Sigmoid colon (tissue), 7 donors: ENCODE data around the gene MCRS1. TPM values are rescaled to one million over a fixed set of nuclear protein-coding genes. Genes with fewer than 3 reads are reported as not detected.

Experiments
- DNase-seq: peaks from one replicate; pipeline ENCODE4 v3.0.0-alpha.2; 2019
- H3K27ac ChIP-seq, 4 donors: fragments of 200-600 bp; sonication (generic); one replicate each; pipeline ENCODE4 v1.5.1; 2016 to 2019; ENCODE audit warnings: mild to moderate bottlenecking in 1 of 4
- H3K27me3 ChIP-seq, 3 donors: fragments of 200-600 bp; sonication (generic); one replicate each; pipeline ENCODE4 v1.5.1; 2019; ENCODE audit warnings: mild to moderate bottlenecking in 1 of 3
- H3K36me3 ChIP-seq, 4 donors: fragments of 200-600 bp; sonication (generic); one replicate each; pipeline ENCODE4 v1.5.1; 2016 to 2019
- H3K4me1 ChIP-seq, 4 donors: fragments of 200-600 bp; sonication (generic); one replicate each; pipeline ENCODE4 v1.5.1; 2017 to 2019
- H3K4me3 ChIP-seq, 4 donors: fragments of 200-600 bp; sonication (generic); one replicate each; pipeline ENCODE4 v1.5.1; 2017 to 2019; ENCODE audit warnings: mild to moderate bottlenecking in 2 of 4, moderate library complexity in 1 of 4
- H3K9me3 ChIP-seq, 4 donors: fragments of 200-600 bp in 3 of 4; sonication (generic) in 3 of 4; one replicate each; pipeline versions ENCODE4 v1.5.1 to v1.6.1; 2013 to 2019
- CTCF ChIP-seq, 4 experiments: fragments of 450-650 bp in 3 of 4; fragments of 200-600 bp in 1 of 4; IDR thresholded peaks; one replicate each; pipeline ENCODE4 v1.5.1; 2016 to 2019; ENCODE audit warnings: antibody characterized with exemption in 4 of 4, mild to moderate bottlenecking in 3 of 4, moderate library complexity in 2 of 4
- EP300 ChIP-seq, 4 donors: sonication (generic); formaldehyde crosslinking; IDR thresholded peaks; one replicate each; pipeline ENCODE4 v1.6.1; 2017; ENCODE audit warnings: antibody characterized with exemption in 4 of 4
- POLR2A ChIP-seq, 2 donors: fragments of 450-650 bp; IDR thresholded peaks; one replicate each; pipeline ENCODE4 v1.6.1; 2016; ENCODE audit warnings: antibody characterized with exemption in 2 of 2, mild to moderate bottlenecking in 2 of 2, moderate library complexity in 2 of 2
- POLR2AphosphoS5 ChIP-seq, 4 donors: sonication (generic); formaldehyde crosslinking; IDR thresholded peaks; one replicate each; pipeline ENCODE4 v1.6.1; 2017; ENCODE audit warnings: antibody characterized with exemption in 4 of 4
- WGBS, 2 donors: extraction: QIAGEN DNeasy Blood & Tissue Kit; methylation state at CpG; one replicate each; pipeline ENCODE4 v1.1.7; 2013; 5-methylcytosine and 5-hydroxymethylcytosine counted together
- intact Hi-C: fragments of 100-400 bp; cut with DNase I; formaldehyde crosslinking; loops from one replicate; pipeline ENCODE4 v1.15.1; 2023
- polyA plus RNA-seq, 3 donors: library from polyadenylated mRNA; stranded (reverse); fragments of 200-250 nt; gene quantifications; one replicate each; pipeline ENCODE4 v1.2.3, GENCODE V29; 2013
- total RNA-seq, 4 donors: library from RNA; depleted of rRNA; stranded (reverse); fragments of >200 nt; gene quantifications; one replicate each; pipeline ENCODE4 v1.1.0, GENCODE V29; 2016
- donor health status: healthy with polysubstance abuse.
- donor health status: Bipolar disorder and iron deficiency.
- donor health status: healthy.

The MCRS1 gene
- total and polyA plus RNA-seq, 7 donors = 33.6 to 61.0 (median 47.8) TPM

- TF ChIP-seq POLR2AphosphoS5 (IDR thresholded peaks at IDR 0.05) (no peak), POLR2A (IDR thresholded peaks at IDR 0.05) (no peak), CTCF (IDR thresholded peaks at IDR 0.05) (no peak), EP300 (IDR thresholded peaks at IDR 0.05) (no peak)
- intact Hi-C loops = no loop called here
- H3K27me3 ChIP-seq = peaks cover 0 to 10% (median under 1%) of the 10 kb centered on the region in 3 donors
- 57 to 68% methylated on average over 2 of the region's 2 CpGs for WGBS, 2 donors
- peaks cover 4 to 26% (median 10%) of the 10 kb centered on the region in 4 donors for H3K36me3 ChIP-seq
- no peak overlapping the region for H3K4me3 ChIP-seq
- no peak overlapping the region for H3K27ac ChIP-seq
- no peaks in the 10 kb centered on the region for H3K9me3 ChIP-seq
- H3K4me1 ChIP-seq = peaks cover 0 to 10% (median 9%) of the 10 kb centered on the region in 4 donors
- DNase-seq = no peak
Observed at GRCh38 chr12:49553512-49554088, 14.3 kb downstream of the MCRS1 start.

GRCh38 chr12:49552899-49553298 is 15.0 kb downstream of the MCRS1 start:
- 85 to 90% methylated on average over 8 of the region's 8 CpGs for WGBS, 2 donors
- DNase-seq = no peak
- Histone ChIP-seq H3K4me1 (peaks cover 0 to 15% (median 13%) of the 10 kb centered on the region in 4 donors), H3K36me3 (peaks cover 0 to 19% (median 2%) of the 10 kb centered on the region in 4 donors), H3K27me3 (peaks cover 0 to 17% (median 8%) of the 10 kb centered on the region in 3 donors), H3K27ac (no peak overlapping the region), H3K4me3 (no peak overlapping the region), H3K9me3 (no peaks in the 10 kb centered on the region)
- TF ChIP-seq CTCF (IDR thresholded peaks at IDR 0.05) (no peak), EP300 (IDR thresholded peaks at IDR 0.05) (no peak), POLR2A (IDR thresholded peaks at IDR 0.05) (no peak), POLR2AphosphoS5 (IDR thresholded peaks at IDR 0.05) (no peak)
- intact Hi-C loops = no loop called here

GRCh38 chr12:49552425-49552824 is 15.5 kb downstream of the MCRS1 start:
- no peak overlapping the region for H3K4me3 ChIP-seq
- peaks cover 0 to 14% (median 0%) of the 10 kb centered on the region in 4 donors for H3K36me3 ChIP-seq
- 53 to 75% methylated on average over 9 of the region's 9 CpGs for WGBS, 2 donors

GRCh38 chr12:49552014-49552413 is 15.9 kb downstream of the MCRS1 start:
- H3K27ac ChIP-seq = no peak overlapping the region
- TF ChIP-seq EP300 (IDR thresholded peaks at IDR 0.05) = no peak
- TF ChIP-seq POLR2A (IDR thresholded peaks at IDR 0.05) = no peak
- no peak for TF ChIP-seq POLR2AphosphoS5 (IDR thresholded peaks at IDR 0.05)
- no peak for TF ChIP-seq CTCF (IDR thresholded peaks at IDR 0.05)
- H3K27me3 ChIP-seq = peaks cover 0 to 19% (median 17%) of the 10 kb centered on the region in 3 donors
- peaks cover 0 to 15% (median 13%) of the 10 kb centered on the region in 4 donors for H3K4me1 ChIP-seq
- H3K36me3 ChIP-seq = peaks cover 0 to 10% (median 0%) of the 10 kb centered on the region in 4 donors
- intact Hi-C loops = no loop called here
- WGBS, 2 donors = 72 to 81% methylated on average over 7 of the region's 7 CpGs
- DNase-seq = no peak
- H3K9me3 ChIP-seq = no peaks in the 10 kb centered on the region
- H3K4me3 ChIP-seq = no peak overlapping the region

More at GRCh38 chr12:49552425-49552824, 15.5 kb downstream of the MCRS1 start:
- no peak for DNase-seq
- no peak for TF ChIP-seq POLR2A (IDR thresholded peaks at IDR 0.05)
- H3K4me1 ChIP-seq = peaks cover 0 to 15% (median 13%) of the 10 kb centered on the region in 4 donors
- H3K27ac ChIP-seq = no peak overlapping the region
- intact Hi-C loops = no loop called here
- peaks cover 0 to 18% (median 12%) of the 10 kb centered on the region in 3 donors for H3K27me3 ChIP-seq
- H3K9me3 ChIP-seq = no peaks in the 10 kb centered on the region

- Histone ChIP-seq H3K4me3 (no peak overlapping the region), H3K27me3 (peaks cover 0 to 31% (median 29%) of the 10 kb centered on the region in 3 donors), H3K36me3 (no peaks in the 10 kb centered on the region), H3K9me3 (no peaks in the 10 kb centered on the region), H3K4me1 (peaks cover 0 to 15% (median 13%) of the 10 kb centered on the region in 4 donors), H3K27ac (no peak overlapping the region)
- intact Hi-C loops = no loop called here
- no peak for TF ChIP-seq CTCF (IDR thresholded peaks at IDR 0.05)
- TF ChIP-seq POLR2A (IDR thresholded peaks at IDR 0.05) = no peak
- no peak for DNase-seq
- 25 to 68% methylated on average over 6 of the region's 6 CpGs for WGBS, 2 donors
Observed at GRCh38 chr12:49550693-49551252, 17.2 kb downstream of the MCRS1 start.
